Neural crest cell (in vitro differentiated cells): ENCODE measurements around the gene TTLL11. TPM values are rescaled to one million over a fixed set of nuclear protein-coding genes. Genes with fewer than 3 reads are reported as not detected.

Experiments used
- DNase-seq: peaks from one replicate; pipeline ENCODE4 v3.0.0; 2021; ENCODE audit warnings: low read depth, mixed read lengths, low spot score
- H3K27ac Mint-ChIP-seq: one replicate; pipeline ENCODE4 v1.8.0; 2021; ENCODE audit warnings: mild to moderate bottlenecking, mixed read lengths; ENCODE audit not compliant: unreplicated experiment
- H3K27me3 Mint-ChIP-seq: 2 replicates; pipeline ENCODE4 v1.8.0; 2021; ENCODE audit warnings: low read depth, mild to moderate bottlenecking, mixed read lengths
- H3K36me3 Mint-ChIP-seq: 2 replicates; pipeline ENCODE4 v1.8.0; 2021; ENCODE audit warnings: low read depth, mild to moderate bottlenecking, mixed read lengths
- H3K4me1 Mint-ChIP-seq: 2 replicates; pipeline ENCODE4 v1.8.0; 2021; ENCODE audit warnings: mixed read lengths
- H3K4me3 Mint-ChIP-seq: one replicate; pipeline ENCODE4 v1.8.0; 2021; ENCODE audit warnings: mild to moderate bottlenecking, mixed read lengths
- H3K9me3 Mint-ChIP-seq: 2 replicates; pipeline ENCODE4 v1.8.0; 2021; ENCODE audit warnings: mixed read lengths
- CTCF ChIP-seq: fragments of 200-600 bp; sonication (generic); conservative IDR thresholded peaks from 2 replicates; pipeline ENCODE4 v1.5.0; 2021; ENCODE audit warnings: antibody characterized with exemption, mild to moderate bottlenecking
- total RNA-seq: library from RNA; stranded (reverse); gene quantifications from 2 replicates; pipeline ENCODE4 v1.2.1, GENCODE V29; 2021

The TTLL11 gene
- total RNA-seq, 1 donor from 2014 or later, result 9.1 TPM

DNA sequence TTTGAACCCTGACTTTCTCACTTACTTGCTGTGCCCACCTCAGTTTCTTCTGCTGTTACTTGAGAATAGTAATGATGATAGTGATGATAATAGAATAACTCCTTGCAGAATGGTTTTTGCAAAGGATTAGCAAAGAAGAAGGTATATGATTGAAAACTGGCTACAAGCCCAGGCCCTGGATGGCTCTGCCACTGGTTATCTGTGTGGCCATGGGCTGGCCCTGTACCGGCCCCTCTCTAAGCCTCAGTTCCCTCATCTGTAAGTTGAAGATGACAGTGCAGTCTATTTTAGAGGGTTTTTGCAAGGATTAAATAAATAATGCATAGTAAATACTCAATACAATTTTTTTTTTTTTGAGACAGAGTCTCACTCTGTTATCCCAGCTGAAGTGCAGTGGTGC, 6.2 kb downstream of the TTLL11 start:
- Mint-ChIP-seq H3K9me3 (no peaks in the 10 kb centered on the region), H3K4me1 (peaks cover 9% of the 10 kb centered on the region), H3K27ac (no peak overlapping the region), H3K27me3 (no peaks in the 10 kb centered on the region), H3K36me3 (no peaks in the 10 kb centered on the region), H3K4me3 (no peak overlapping the region)
- DNase-seq, result no peak
- no peak for TF ChIP-seq CTCF

- no peak overlapping the region for H3K4me3 Mint-ChIP-seq
- no peaks in the 10 kb centered on the region for H3K4me1 Mint-ChIP-seq
- no peaks in the 10 kb centered on the region for H3K27me3 Mint-ChIP-seq
- no peaks in the 10 kb centered on the region for H3K9me3 Mint-ChIP-seq
- TF ChIP-seq CTCF, result no peak
- H3K36me3 Mint-ChIP-seq, result no peaks in the 10 kb centered on the region
- H3K27ac Mint-ChIP-seq, result no peak overlapping the region
- no peak for DNase-seq
These were observed 7.8 kb downstream of the TTLL11 start for GRCh38 chr9:122085260-122085659.

DNA sequence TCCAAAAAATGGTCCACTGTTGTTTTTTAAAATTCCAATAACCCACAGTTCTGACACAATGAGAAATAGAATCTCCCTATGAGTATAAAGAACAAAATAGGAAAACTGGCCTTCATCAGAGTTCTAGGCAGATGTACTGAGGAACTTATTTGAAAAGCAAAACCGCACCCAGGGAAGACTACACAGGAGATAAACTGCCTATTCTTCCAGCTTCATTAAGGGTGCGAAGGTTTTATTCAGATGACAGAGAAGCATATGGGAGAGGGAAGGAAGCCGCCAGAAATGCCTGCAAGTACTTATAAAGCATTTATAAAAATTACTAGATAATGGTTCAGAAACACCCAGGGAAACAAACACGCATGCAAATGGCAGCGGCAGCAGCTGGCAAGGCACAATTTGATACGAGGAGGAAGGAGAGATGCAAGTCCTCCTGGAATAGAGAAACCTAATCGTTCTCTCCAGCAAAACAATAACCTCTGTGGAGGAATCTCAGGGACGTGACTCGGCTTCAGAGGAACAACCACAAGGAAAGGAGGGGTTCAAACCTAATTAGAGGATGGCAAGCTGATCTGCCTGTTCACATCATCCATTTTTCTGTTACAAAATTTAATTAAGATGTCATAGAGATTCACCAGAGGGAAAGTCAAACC, 9.0 kb downstream of the TTLL11 start:
- Mint-ChIP-seq H3K4me3 (no peak overlapping the region), H3K36me3 (no peaks in the 10 kb centered on the region), H3K27me3 (no peaks in the 10 kb centered on the region), H3K27ac (no peak overlapping the region), H3K4me1 (no peaks in the 10 kb centered on the region), H3K9me3 (no peaks in the 10 kb centered on the region)
- no peak for DNase-seq
- TF ChIP-seq CTCF, result no peak

DNA sequence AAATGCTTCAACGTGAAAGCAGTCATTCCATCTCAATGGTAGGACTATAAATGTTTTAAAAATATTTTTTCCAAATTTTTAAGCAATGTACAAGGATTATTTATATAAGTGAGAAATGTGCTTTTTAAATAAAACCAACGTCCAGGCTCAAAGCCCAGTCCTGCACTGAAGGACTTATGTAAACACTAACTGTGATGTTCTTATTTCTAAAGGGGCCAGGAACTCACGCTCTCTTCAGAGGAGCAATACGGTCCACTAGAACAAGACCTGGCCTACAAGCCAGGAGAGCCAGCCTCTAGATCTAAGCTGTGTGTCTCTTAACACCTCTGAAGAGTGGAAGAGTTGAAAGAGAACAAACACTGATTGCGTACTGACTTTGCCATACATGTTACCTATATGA, 12.1 kb downstream of the TTLL11 start:
- H3K27ac Mint-ChIP-seq, result no peak overlapping the region
- H3K4me3 Mint-ChIP-seq, result no peak overlapping the region
- peaks cover 11% of the 10 kb centered on the region for H3K36me3 Mint-ChIP-seq
- no peak for TF ChIP-seq CTCF
- no peaks in the 10 kb centered on the region for H3K27me3 Mint-ChIP-seq
- H3K9me3 Mint-ChIP-seq, result peaks cover 11% of the 10 kb centered on the region
- DNase-seq, result no peak
- no peaks in the 10 kb centered on the region for H3K4me1 Mint-ChIP-seq

GRCh38 chr9:122078557-122078956, 14.6 kb downstream of the TTLL11 start:
- H3K27me3 Mint-ChIP-seq, result no peaks in the 10 kb centered on the region
- peaks cover 11% of the 10 kb centered on the region for H3K36me3 Mint-ChIP-seq
- no peak for TF ChIP-seq CTCF
- no peak overlapping the region for H3K27ac Mint-ChIP-seq
- DNase-seq, result no peak
- peaks cover 11% of the 10 kb centered on the region for H3K9me3 Mint-ChIP-seq
- H3K4me1 Mint-ChIP-seq, result no peaks in the 10 kb centered on the region
- H3K4me3 Mint-ChIP-seq, result no peak overlapping the region
